ENCODE results near the gene CSNK1G2. TPM values are rescaled to one million over a fixed set of nuclear protein-coding genes. Genes with fewer than 3 reads are reported as not detected.

Gene CSNK1G2
- total RNA-seq, 2 experiments from 2014 or later = 122 to 127 TPM

DNA sequence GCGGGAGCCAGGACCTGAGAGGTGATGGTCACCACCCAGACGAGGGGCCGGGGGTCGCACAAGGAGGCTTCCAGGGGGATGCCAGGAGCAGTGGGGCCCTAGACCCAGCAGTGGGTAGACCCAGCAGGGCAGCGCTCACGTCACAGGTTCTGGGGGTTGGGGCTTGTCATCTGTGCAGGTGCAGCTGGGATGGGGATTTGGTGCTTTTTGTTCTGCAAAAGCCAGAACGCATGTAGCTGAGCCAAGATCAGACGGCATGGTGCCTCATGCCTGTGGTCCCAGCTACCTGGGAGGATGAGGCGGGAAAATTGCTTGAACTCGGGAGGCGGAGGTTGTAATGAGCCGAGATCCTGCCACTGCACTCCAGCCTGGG, 15.1 kb downstream of the CSNK1G2 start:
- ChIA-PET POLR2A (no interaction called here), CTCF (no interaction called here)
- Histone ChIP-seq H3K27me3 (ENCODE audit: control insufficient read depth in 1 of 2, insufficient read depth in 2 of 2, low read length in 2 of 2) (no peaks in the 10 kb centered on the region), H3K27ac (ENCODE audit: low read depth in 1 of 2, low read length in 2 of 2) (no peak overlapping the region), H3K4me1 (ENCODE audit: insufficient read depth, low read length) (peaks cover 45% of the 10 kb centered on the region), H3K4me3 (ENCODE audit: low read length) (no peak overlapping the region), H3K9me3 (ENCODE audit: control insufficient read depth in 1 of 2, insufficient read depth in 1 of 2, low read length in 2 of 2) (no peaks in the 10 kb centered on the region), H3K36me3 (ENCODE audit: insufficient read depth, low read length) (peaks cover 35% of the 10 kb centered on the region)
- ATAC-seq (ENCODE audit: poor library complexity) (no peak), DNase-seq (no peak)
- TF ChIP-seq, protein P1, sequence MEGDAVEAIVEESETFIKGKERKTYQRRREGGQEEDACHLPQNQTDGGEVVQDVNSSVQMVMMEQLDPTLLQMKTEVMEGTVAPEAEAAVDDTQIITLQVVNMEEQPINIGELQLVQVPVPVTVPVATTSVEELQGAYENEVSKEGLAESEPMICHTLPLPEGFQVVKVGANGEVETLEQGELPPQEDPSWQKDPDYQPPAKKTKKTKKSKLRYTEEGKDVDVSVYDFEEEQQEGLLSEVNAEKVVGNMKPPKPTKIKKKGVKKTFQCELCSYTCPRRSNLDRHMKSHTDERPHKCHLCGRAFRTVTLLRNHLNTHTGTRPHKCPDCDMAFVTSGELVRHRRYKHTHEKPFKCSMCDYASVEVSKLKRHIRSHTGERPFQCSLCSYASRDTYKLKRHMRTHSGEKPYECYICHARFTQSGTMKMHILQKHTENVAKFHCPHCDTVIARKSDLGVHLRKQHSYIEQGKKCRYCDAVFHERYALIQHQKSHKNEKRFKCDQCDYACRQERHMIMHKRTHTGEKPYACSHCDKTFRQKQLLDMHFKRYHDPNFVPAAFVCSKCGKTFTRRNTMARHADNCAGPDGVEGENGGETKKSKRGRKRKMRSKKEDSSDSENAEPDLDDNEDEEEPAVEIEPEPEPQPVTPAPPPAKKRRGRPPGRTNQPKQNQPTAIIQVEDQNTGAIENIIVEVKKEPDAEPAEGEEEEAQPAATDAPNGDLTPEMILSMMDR (IDR thresholded peaks at IDR 0.05) = no peak
- Mint-ChIP-seq H3K9me3 (no peaks in the 10 kb centered on the region), H3K36me3 (ENCODE audit: low read depth) (peaks cover 24% of the 10 kb centered on the region), H3K27ac (peak overlapping the region; percentile 55), H3K27me3 (no peaks in the 10 kb centered on the region), H3K4me1 (ENCODE audit: low read depth) (peaks cover 17% of the 10 kb centered on the region), H3K4me3 (no peak overlapping the region)
- intact Hi-C loops (cut with DNase I, micrococcal nuclease) = no loop called here

DNA sequence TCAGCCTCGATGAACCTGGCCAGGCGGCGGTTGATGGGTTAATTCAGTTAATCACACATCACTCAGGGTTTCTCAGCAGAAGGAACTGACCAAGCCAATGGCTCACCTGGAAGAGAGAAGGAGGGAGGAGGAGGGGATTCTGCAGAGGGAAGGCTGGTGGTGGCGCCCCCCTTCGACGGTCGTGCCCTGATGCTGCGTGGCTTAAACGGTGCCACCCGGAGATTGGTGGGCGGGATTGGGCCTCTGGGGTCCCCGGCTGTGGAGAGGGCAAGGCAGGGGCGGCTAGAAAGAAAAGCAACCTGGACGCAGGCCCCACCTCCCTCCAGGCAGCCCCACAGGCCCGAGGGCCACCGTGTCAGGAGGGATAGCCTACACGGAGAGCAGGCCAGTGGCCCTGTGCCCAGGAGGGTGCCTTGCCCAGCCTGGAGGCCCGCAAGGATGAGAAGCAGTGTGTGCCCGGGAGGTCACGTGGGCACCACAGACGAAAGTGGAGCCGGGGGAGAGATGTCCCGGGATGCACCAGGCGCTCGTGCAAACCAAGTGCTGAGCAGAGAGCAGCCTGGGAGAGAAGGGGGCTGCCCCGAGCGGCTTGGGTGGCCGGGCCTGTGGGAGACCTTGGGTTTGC, 16.0 kb downstream of the CSNK1G2 start:
- Histone ChIP-seq H3K4me1 (ENCODE audit: insufficient read depth, low read length) (peaks cover 45% of the 10 kb centered on the region), H3K36me3 (ENCODE audit: insufficient read depth, low read length) (peaks cover 35% of the 10 kb centered on the region), H3K4me3 (ENCODE audit: low read length) (no peak overlapping the region), H3K27me3 (ENCODE audit: control insufficient read depth in 1 of 2, insufficient read depth in 2 of 2, low read length in 2 of 2) (no peaks in the 10 kb centered on the region), H3K27ac (ENCODE audit: low read depth in 1 of 2, low read length in 2 of 2) (no peak overlapping the region), H3K9me3 (ENCODE audit: control insufficient read depth in 1 of 2, insufficient read depth in 1 of 2, low read length in 2 of 2) (no peaks in the 10 kb centered on the region)
- intact Hi-C loops (cut with DNase I, micrococcal nuclease) = no loop called here
- H3K27me3 Mint-ChIP-seq = no peaks in the 10 kb centered on the region
- peak overlapping the region; percentile 55 for H3K27ac Mint-ChIP-seq
- POLR2A ChIA-PET = no interaction called here
- DNase-seq = no peak
- H3K4me1 Mint-ChIP-seq (ENCODE audit: low read depth) = peaks cover 19% of the 10 kb centered on the region
- peaks cover 28% of the 10 kb centered on the region for H3K36me3 Mint-ChIP-seq (ENCODE audit: low read depth)
- CTCF ChIA-PET = no interaction called here
- TF ChIP-seq, protein P1 (IDR thresholded peaks at IDR 0.05) = no peak
- H3K9me3 Mint-ChIP-seq = no peaks in the 10 kb centered on the region
- ATAC-seq (ENCODE audit: poor library complexity) = no peak
- H3K4me3 Mint-ChIP-seq = no peak overlapping the region

DNA sequence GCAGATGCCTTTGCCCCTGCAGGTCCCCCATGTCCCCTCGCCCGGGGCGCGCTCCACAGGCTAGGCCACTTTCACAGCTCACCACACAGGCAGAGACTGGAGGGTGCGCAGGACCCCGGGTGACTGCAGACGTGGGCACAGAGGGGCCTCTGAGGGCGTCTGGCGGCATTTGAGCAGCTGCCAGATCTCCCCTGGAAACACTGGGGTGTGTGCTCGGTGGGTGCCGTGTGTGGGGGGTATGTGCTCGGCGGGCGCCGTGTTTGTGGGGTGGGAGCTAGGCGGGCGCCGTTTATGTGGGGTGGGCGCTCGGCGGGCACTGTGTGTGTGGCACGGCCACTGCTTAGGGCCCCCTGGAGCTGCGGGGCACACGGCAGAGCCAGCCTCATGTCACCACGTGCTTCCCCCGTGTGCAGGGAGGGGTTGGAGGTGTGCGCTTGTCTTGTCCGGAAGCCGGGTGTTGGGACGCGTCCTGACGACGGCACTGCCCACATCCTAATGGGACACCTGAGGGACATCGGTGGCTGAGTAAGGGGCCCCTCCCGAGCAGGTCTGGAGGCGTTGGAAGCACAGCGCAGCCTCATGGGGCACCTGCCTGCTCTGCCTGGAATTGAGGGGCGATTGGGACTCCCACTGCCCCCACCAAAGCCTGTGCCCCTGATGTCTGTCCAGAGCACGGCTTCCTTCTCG, 16.7 kb downstream of the CSNK1G2 start:
- TF ChIP-seq, protein P1 (IDR thresholded peaks at IDR 0.05) = no peak
- peaks cover 33% of the 10 kb centered on the region for H3K36me3 ChIP-seq (ENCODE audit: insufficient read depth, low read length)
- no peaks in the 10 kb centered on the region for H3K9me3 Mint-ChIP-seq

More for the DNA sequence above, 16.7 kb downstream of the CSNK1G2 start:
- no peak overlapping the region for H3K4me3 ChIP-seq (ENCODE audit: low read length)
- H3K36me3 Mint-ChIP-seq (ENCODE audit: low read depth) = peaks cover 20% of the 10 kb centered on the region
- no peak overlapping the region for H3K27ac ChIP-seq (ENCODE audit: low read depth in 1 of 2, low read length in 2 of 2)
- H3K4me3 Mint-ChIP-seq = no peak overlapping the region
- ChIA-PET CTCF (no interaction called here), POLR2A (no interaction called here)
- intact Hi-C loops (cut with DNase I, micrococcal nuclease) = no loop called here
- H3K4me1 ChIP-seq (ENCODE audit: insufficient read depth, low read length) = peaks cover 45% of the 10 kb centered on the region
- no peaks in the 10 kb centered on the region for H3K27me3 Mint-ChIP-seq
- H3K27ac Mint-ChIP-seq = no peak overlapping the region
- DNase-seq (no peak), ATAC-seq (ENCODE audit: poor library complexity) (no peak)
- no peaks in the 10 kb centered on the region for H3K9me3 ChIP-seq (ENCODE audit: control insufficient read depth in 1 of 2, insufficient read depth in 1 of 2, low read length in 2 of 2)
- H3K27me3 ChIP-seq (ENCODE audit: control insufficient read depth in 1 of 2, insufficient read depth in 2 of 2, low read length in 2 of 2) = no peaks in the 10 kb centered on the region
- H3K4me1 Mint-ChIP-seq (ENCODE audit: low read depth) = peaks cover 19% of the 10 kb centered on the region

Measured in CD4-positive, alpha-beta T cell (primary cell).